GM23338 (cell line): ENCODE results near the gene IQCM. TPM values are rescaled to one million over a fixed set of nuclear protein-coding genes. Genes with fewer than 3 reads are reported as not detected.

Source experiments
- ATAC-seq: fragments of 200-7000 bp; cut with Tn5 transposase; 3 replicates; pipeline ENCODE4 v1.9.1; 2020
- DNase-seq: peaks from one replicate; pipeline ENCODE4 v3.0.0-alpha.2; 2015; ENCODE audit warnings: low spot score
- H2AFZ ChIP-seq: fragments of 200-600 bp; sonication (generic); 2 replicates; pipeline ENCODE4 v1.8.0; 2016; ENCODE audit warnings: antibody characterized with exemption, mild to moderate bottlenecking, moderate library complexity
- H3F3A ChIP-seq: fragments of 200-600 bp; sonication (generic); replicated peaks from 2 replicates; pipeline ENCODE4 v1.8.0; 2017; ENCODE audit warnings: antibody characterized with exemption, mixed run types, low read depth
- H3K27ac ChIP-seq: fragments of 200-600 bp; sonication (generic); 2 replicates; pipeline ENCODE4 v1.6.1; 2016; ENCODE audit warnings: low read depth
- H3K27me3 ChIP-seq: fragments of 200-600 bp; sonication (generic); 2 replicates; pipeline ENCODE4 v1.8.0; 2016; ENCODE audit warnings: mild to moderate bottlenecking, mixed run types, moderate library complexity; ENCODE audit not compliant: insufficient read depth
- H3K36me3 ChIP-seq: fragments of 200-600 bp; sonication (generic); 2 replicates; pipeline ENCODE4 v1.8.0; 2016; ENCODE audit warnings: mild to moderate bottlenecking; ENCODE audit not compliant: insufficient read depth
- H3K4me1 ChIP-seq: fragments of 200-600 bp; sonication (generic); 2 replicates; pipeline ENCODE4 v1.8.0; 2016; ENCODE audit warnings: mild to moderate bottlenecking, moderate library complexity; ENCODE audit not compliant: insufficient read depth
- H3K4me2 ChIP-seq: fragments of 200-600 bp; sonication (generic); 2 replicates; pipeline ENCODE4 v1.7.1; 2017; ENCODE audit warnings: mixed run types
- H3K4me3 ChIP-seq: fragments of 200-600 bp; sonication (generic); 2 replicates; pipeline ENCODE4 v1.6.1; 2016; ENCODE audit warnings: mixed run types
- H3K79me2 ChIP-seq: fragments of 200-600 bp; sonication (generic); replicated peaks from 2 replicates; pipeline ENCODE4 v1.8.0; 2017; ENCODE audit warnings: mild to moderate bottlenecking; ENCODE audit not compliant: insufficient read depth
- H3K9me2 ChIP-seq: fragments of 200-600 bp; sonication (generic); 2 replicates; pipeline ENCODE4 v1.8.0; 2017; ENCODE audit not compliant: insufficient read depth
- H4K20me1 ChIP-seq: fragments of 200-600 bp; sonication (generic); replicated peaks from 2 replicates; pipeline ENCODE4 v1.8.0; 2017; ENCODE audit warnings: mild to moderate bottlenecking; ENCODE audit not compliant: insufficient read depth
- H3K27ac Mint-ChIP-seq: 2 replicates; pipeline ENCODE4 v1.8.0; 2020; ENCODE audit warnings: inconsistent platforms, mild to moderate bottlenecking, moderate library complexity, mixed read lengths
- H3K27me3 Mint-ChIP-seq: 3 replicates; pipeline ENCODE4 v1.8.0; 2022; ENCODE audit warnings: low read depth, mild to moderate bottlenecking, moderate library complexity, mixed read lengths, inconsistent platforms; ENCODE audit not compliant: insufficient read depth, poor library complexity
- H3K36me3 Mint-ChIP-seq: 3 replicates; pipeline ENCODE4 v1.8.0; 2021; ENCODE audit warnings: low read depth, mild to moderate bottlenecking, inconsistent platforms, moderate library complexity, mixed read lengths
- H3K4me1 Mint-ChIP-seq: 3 replicates; pipeline ENCODE4 v1.8.0; 2020; ENCODE audit warnings: mild to moderate bottlenecking, inconsistent platforms, mixed read lengths
- H3K4me3 Mint-ChIP-seq: 3 replicates; pipeline ENCODE4 v1.8.0; 2021; ENCODE audit warnings: moderate library complexity, mild to moderate bottlenecking, inconsistent platforms, mixed read lengths
- H3K9me3 Mint-ChIP-seq: 3 replicates; pipeline ENCODE4 v1.8.0; 2020; ENCODE audit warnings: moderate library complexity, mild to moderate bottlenecking, inconsistent platforms, mixed read lengths
- CREB1 ChIP-seq: fragments of 250-450 bp; sonication (Bioruptor Pico); IDR thresholded peaks from 2 replicates; pipeline ENCODE4 v1.5.0; 2020; ENCODE audit warnings: low read depth, mild to moderate bottlenecking, moderate library complexity
- EZH2 ChIP-seq: fragments of 200-600 bp; sonication (generic); IDR thresholded peaks from one replicate; pipeline ENCODE4 v1.8.0; 2017; ENCODE audit warnings: antibody characterized with exemption, mild to moderate bottlenecking, low read depth; ENCODE audit not compliant: unreplicated experiment
- EZH2phosphoT487 ChIP-seq: fragments of 200-600 bp; sonication (generic); IDR thresholded peaks from one replicate; pipeline ENCODE4 v1.8.1; 2018; ENCODE audit warnings: antibody characterized with exemption; ENCODE audit not compliant: unreplicated experiment
- JUNB ChIP-seq: IDR thresholded peaks from one replicate; pipeline ENCODE4 v1.6.1; 2016; ENCODE audit warnings: antibody characterized with exemption; ENCODE audit not compliant: unreplicated experiment
- POLR2AphosphoS5 ChIP-seq: IDR thresholded peaks from 2 replicates; pipeline ENCODE4 v1.6.1; 2016; ENCODE audit warnings: antibody characterized with exemption, low read depth
- STAT1 ChIP-seq: IDR thresholded peaks from one replicate; pipeline ENCODE4 v1.6.1; 2016; ENCODE audit warnings: antibody characterized with exemption; ENCODE audit not compliant: unreplicated experiment
- ZNF114 ChIP-seq: fragments of 250-450 bp; sonication (Bioruptor Pico); IDR thresholded peaks from 2 replicates; pipeline ENCODE4 v1.5.0; 2020; ENCODE audit warnings: mild to moderate bottlenecking, moderate library complexity
- ZNF331 ChIP-seq: fragments of 250-450 bp; sonication (Bioruptor Pico); IDR thresholded peaks from 2 replicates; pipeline ENCODE4 v1.5.0; 2020; ENCODE audit warnings: low read depth, mild to moderate bottlenecking, moderate library complexity
- polyA plus RNA-seq: library from polyadenylated mRNA; unstranded; fragments of >200 nt; fragmentation: Nextera tagmentation; extraction: Ambion mirVana; gene quantifications from 2 replicates; pipeline ENCODE4 v1.2.1, GENCODE V29; 2016
- total RNA-seq: library from RNA; depleted of rRNA; stranded (reverse); fragments of >200 nt; shearing (Covaris generic); gene quantifications from 2 replicates; pipeline ENCODE4 v1.2.3, GENCODE V29; 2014
- TF ChIP-seq, protein P1 (sequence below): fragments of 250-450 bp; sonication (Bioruptor Pico); IDR thresholded peaks from 2 replicates; pipeline ENCODE4 v1.5.0; 2020; ENCODE audit warnings: mild to moderate bottlenecking, moderate library complexity
- TF ChIP-seq, protein P2 (sequence below), 2 experiments: fragments of 200-600 bp in 1 of 2; sonication (generic) in 1 of 2; conservative IDR thresholded peaks; 2 replicates each; pipeline versions ENCODE4 v1.5.1 to v1.6.1; 2016 to 2017; ENCODE audit warnings: antibody characterized with exemption in 2 of 2, low read depth in 2 of 2, mild to moderate bottlenecking in 2 of 2, moderate library complexity in 1 of 2
- TF ChIP-seq, protein P3 (sequence below): IDR thresholded peaks from one replicate; pipeline ENCODE4 v1.6.1; 2018; ENCODE audit warnings: antibody characterized with exemption; ENCODE audit not compliant: unreplicated experiment
- TF ChIP-seq, protein P4 (sequence below): IDR thresholded peaks from 2 replicates; pipeline ENCODE4 v1.6.1; 2016; ENCODE audit warnings: antibody characterized with exemption

The IQCM gene
- total and polyA plus RNA-seq, 2 experiments from 2014 or later: not detected

DNA sequence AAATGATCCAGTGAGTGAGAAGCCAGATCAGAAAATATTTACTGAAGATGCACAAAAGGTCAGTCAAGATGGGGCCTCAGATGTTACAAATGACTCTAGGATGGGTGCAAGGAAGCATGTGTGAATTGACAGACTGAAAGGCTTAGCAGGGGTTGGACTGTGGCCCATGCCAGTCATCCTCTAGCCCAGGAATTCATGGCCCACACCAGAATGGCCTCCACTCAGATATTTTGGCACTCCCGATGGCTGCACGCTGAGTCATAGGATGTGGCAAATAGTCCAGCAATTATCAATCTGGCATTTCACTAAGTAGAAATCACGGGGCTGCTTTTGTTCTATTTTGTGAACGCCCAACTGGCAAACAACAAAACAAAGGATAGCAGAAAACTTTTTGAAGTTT is 406.5 kb downstream of the IQCM start (continued):
- TF ChIP-seq, protein P1, sequence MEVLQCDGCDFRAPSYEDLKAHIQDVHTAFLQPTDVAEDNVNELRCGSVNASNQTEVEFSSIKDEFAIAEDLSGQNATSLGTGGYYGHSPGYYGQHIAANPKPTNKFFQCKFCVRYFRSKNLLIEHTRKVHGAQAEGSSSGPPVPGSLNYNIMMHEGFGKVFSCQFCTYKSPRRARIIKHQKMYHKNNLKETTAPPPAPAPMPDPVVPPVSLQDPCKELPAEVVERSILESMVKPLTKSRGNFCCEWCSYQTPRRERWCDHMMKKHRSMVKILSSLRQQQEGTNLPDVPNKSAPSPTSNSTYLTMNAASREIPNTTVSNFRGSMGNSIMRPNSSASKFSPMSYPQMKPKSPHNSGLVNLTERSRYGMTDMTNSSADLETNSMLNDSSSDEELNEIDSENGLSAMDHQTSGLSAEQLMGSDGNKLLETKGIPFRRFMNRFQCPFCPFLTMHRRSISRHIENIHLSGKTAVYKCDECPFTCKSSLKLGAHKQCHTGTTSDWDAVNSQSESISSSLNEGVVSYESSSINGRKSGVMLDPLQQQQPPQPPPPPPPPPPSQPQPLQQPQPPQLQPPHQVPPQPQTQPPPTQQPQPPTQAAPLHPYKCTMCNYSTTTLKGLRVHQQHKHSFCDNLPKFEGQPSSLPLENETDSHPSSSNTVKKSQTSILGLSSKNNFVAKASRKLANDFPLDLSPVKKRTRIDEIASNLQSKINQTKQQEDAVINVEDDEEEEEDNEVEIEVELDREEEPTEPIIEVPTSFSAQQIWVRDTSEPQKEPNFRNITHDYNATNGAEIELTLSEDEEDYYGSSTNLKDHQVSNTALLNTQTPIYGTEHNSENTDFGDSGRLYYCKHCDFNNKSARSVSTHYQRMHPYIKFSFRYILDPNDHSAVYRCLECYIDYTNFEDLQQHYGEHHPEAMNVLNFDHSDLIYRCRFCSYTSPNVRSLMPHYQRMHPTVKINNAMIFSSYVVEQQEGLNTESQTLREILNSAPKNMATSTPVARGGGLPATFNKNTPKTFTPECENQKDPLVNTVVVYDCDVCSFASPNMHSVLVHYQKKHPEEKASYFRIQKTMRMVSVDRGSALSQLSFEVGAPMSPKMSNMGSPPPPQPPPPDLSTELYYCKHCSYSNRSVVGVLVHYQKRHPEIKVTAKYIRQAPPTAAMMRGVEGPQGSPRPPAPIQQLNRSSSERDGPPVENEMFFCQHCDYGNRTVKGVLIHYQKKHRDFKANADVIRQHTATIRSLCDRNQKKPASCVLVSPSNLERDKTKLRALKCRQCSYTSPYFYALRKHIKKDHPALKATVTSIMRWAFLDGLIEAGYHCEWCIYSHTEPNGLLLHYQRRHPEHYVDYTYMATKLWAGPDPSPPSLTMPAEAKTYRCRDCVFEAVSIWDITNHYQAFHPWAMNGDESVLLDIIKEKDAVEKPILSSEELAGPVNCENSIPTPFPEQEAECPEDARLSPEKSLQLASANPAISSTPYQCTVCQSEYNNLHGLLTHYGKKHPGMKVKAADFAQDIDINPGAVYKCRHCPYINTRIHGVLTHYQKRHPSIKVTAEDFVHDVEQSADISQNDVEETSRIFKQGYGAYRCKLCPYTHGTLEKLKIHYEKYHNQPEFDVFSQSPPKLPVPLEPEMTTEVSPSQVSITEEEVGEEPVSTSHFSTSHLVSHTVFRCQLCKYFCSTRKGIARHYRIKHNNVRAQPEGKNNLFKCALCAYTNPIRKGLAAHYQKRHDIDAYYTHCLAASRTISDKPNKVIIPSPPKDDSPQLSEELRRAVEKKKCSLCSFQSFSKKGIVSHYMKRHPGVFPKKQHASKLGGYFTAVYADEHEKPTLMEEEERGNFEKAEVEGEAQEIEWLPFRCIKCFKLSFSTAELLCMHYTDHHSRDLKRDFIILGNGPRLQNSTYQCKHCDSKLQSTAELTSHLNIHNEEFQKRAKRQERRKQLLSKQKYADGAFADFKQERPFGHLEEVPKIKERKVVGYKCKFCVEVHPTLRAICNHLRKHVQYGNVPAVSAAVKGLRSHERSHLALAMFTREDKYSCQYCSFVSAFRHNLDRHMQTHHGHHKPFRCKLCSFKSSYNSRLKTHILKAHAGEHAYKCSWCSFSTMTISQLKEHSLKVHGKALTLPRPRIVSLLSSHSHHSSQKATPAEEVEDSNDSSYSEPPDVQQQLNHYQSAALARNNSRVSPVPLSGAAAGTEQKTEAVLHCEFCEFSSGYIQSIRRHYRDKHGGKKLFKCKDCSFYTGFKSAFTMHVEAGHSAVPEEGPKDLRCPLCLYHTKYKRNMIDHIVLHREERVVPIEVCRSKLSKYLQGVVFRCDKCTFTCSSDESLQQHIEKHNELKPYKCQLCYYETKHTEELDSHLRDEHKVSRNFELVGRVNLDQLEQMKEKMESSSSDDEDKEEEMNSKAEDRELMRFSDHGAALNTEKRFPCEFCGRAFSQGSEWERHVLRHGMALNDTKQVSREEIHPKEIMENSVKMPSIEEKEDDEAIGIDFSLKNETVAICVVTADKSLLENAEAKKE (CRISPR knock-in tag): no peak
- no peak for TF ChIP-seq JUNB

DNA sequence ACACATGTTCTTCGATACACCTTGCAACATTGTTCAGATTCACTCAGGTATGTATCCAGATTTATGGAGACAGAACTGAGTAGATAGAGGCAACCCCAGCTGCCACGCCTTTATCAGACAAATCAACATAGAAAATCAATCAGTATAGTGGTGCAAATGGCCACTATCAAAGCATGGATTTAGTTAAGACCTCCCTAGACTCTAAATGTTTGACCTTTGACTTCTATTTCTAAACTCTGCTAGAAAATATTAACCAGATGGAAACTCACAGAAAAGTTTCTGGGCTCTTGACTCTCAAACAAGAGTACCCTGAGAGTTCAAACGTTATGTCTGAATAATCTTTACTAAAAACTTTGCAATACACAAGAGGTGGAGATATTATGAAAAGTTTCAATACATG is 411.5 kb downstream of the IQCM start:
- Mint-ChIP-seq H3K27me3 (no peaks in the 10 kb centered on the region), H3K4me1 (no peaks in the 10 kb centered on the region), H3K36me3 (no peaks in the 10 kb centered on the region), H3K9me3 (no peaks in the 10 kb centered on the region), H3K27ac (no peak overlapping the region), H3K4me3 (no peak overlapping the region)
- no peak overlapping the region for H3K4me3 ChIP-seq
- H3K79me2 ChIP-seq: no peaks in the 10 kb centered on the region
- H4K20me1 ChIP-seq: no peaks in the 10 kb centered on the region
- no peaks in the 10 kb centered on the region for H3F3A ChIP-seq
- no peak overlapping the region for H2AFZ ChIP-seq
- H3K27ac ChIP-seq: no peak overlapping the region
- no peaks in the 10 kb centered on the region for H3K27me3 ChIP-seq
- TF ChIP-seq EZH2phosphoT487 (no peak), POLR2AphosphoS5 (no peak), ZNF331 (CRISPR knock-in tag) (no peak), CREB1 (CRISPR knock-in tag) (no peak), JUNB (no peak), ZNF114 (CRISPR knock-in tag) (no peak), STAT1 (no peak), EZH2 (no peak)
- TF ChIP-seq, protein P2, sequence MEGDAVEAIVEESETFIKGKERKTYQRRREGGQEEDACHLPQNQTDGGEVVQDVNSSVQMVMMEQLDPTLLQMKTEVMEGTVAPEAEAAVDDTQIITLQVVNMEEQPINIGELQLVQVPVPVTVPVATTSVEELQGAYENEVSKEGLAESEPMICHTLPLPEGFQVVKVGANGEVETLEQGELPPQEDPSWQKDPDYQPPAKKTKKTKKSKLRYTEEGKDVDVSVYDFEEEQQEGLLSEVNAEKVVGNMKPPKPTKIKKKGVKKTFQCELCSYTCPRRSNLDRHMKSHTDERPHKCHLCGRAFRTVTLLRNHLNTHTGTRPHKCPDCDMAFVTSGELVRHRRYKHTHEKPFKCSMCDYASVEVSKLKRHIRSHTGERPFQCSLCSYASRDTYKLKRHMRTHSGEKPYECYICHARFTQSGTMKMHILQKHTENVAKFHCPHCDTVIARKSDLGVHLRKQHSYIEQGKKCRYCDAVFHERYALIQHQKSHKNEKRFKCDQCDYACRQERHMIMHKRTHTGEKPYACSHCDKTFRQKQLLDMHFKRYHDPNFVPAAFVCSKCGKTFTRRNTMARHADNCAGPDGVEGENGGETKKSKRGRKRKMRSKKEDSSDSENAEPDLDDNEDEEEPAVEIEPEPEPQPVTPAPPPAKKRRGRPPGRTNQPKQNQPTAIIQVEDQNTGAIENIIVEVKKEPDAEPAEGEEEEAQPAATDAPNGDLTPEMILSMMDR (conservative IDR thresholded peaks at IDR 0.05; ENCODE audit: low read depth in 2 of 2): no peak
- TF ChIP-seq, protein P3, sequence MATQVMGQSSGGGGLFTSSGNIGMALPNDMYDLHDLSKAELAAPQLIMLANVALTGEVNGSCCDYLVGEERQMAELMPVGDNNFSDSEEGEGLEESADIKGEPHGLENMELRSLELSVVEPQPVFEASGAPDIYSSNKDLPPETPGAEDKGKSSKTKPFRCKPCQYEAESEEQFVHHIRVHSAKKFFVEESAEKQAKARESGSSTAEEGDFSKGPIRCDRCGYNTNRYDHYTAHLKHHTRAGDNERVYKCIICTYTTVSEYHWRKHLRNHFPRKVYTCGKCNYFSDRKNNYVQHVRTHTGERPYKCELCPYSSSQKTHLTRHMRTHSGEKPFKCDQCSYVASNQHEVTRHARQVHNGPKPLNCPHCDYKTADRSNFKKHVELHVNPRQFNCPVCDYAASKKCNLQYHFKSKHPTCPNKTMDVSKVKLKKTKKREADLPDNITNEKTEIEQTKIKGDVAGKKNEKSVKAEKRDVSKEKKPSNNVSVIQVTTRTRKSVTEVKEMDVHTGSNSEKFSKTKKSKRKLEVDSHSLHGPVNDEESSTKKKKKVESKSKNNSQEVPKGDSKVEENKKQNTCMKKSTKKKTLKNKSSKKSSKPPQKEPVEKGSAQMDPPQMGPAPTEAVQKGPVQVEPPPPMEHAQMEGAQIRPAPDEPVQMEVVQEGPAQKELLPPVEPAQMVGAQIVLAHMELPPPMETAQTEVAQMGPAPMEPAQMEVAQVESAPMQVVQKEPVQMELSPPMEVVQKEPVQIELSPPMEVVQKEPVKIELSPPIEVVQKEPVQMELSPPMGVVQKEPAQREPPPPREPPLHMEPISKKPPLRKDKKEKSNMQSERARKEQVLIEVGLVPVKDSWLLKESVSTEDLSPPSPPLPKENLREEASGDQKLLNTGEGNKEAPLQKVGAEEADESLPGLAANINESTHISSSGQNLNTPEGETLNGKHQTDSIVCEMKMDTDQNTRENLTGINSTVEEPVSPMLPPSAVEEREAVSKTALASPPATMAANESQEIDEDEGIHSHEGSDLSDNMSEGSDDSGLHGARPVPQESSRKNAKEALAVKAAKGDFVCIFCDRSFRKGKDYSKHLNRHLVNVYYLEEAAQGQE: no peak
- TF ChIP-seq, protein P4, sequence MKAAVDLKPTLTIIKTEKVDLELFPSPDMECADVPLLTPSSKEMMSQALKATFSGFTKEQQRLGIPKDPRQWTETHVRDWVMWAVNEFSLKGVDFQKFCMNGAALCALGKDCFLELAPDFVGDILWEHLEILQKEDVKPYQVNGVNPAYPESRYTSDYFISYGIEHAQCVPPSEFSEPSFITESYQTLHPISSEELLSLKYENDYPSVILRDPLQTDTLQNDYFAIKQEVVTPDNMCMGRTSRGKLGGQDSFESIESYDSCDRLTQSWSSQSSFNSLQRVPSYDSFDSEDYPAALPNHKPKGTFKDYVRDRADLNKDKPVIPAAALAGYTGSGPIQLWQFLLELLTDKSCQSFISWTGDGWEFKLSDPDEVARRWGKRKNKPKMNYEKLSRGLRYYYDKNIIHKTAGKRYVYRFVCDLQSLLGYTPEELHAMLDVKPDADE: no peak
- H3K4me1 ChIP-seq: no peaks in the 10 kb centered on the region
- DNase-seq (no peak), ATAC-seq (no peak)
- H3K9me2 ChIP-seq: no peaks in the 10 kb centered on the region
- no peak overlapping the region for H3K4me2 ChIP-seq
- no peaks in the 10 kb centered on the region for H3K36me3 ChIP-seq
